Measurements from ENCODE around the gene RLBP1. TPM values are rescaled to one million over a fixed set of nuclear protein-coding genes. Genes with fewer than 3 reads are reported as not detected.

Gene RLBP1
- total and polyA plus RNA-seq, 2 of the 4 experiments (the other 2 are of a cell fraction) = not detected

GRCh38 chr15:89168316-89168833 is 53.0 kb downstream of the RLBP1 start:
- Histone ChIP-seq H4K8ac (ENCODE audit: low read depth in 2 of 2, low read length in 2 of 2) (peak overlapping the region in 1 of 2 experiments; percentile 53; a peak in 1 of 4 replicates), H3K56ac (ENCODE audit: extremely low read depth, insufficient read depth, low read length) (no peak overlapping the region), H2BK5ac (ENCODE audit: low read depth, low read length, poor library complexity, severe bottlenecking) (no peak overlapping the region), H2BK15ac (ENCODE audit: low read depth, low read length) (no peak overlapping the region), H3K14ac (replicated peaks; ENCODE audit: low read depth, low read length) (peak overlapping the region; percentile 58; the same call in 1 of the 2 replicates), H3K27ac (ENCODE audit: insufficient read depth, low read length) (no peak overlapping the region), H3K18ac (ENCODE audit: low read depth, low read length) (no peak overlapping the region), H3K36me3 (ENCODE audit: control insufficient read depth, insufficient read depth, low read length) (no peaks in the 10 kb centered on the region), H4K5ac (ENCODE audit: low read depth, low read length) (no peak overlapping the region), H3K4me1 (ENCODE audit: control insufficient read depth, insufficient read depth, low read length) (peaks cover 18% of the 10 kb centered on the region), H2BK120ac (ENCODE audit: low read depth, low read length) (0 out of 2 replicates have a peak overlapping the region, but pooled peaks have one; percentile 21), H3K9me3 (ENCODE audit: control insufficient read depth, insufficient read depth, low read length) (no peaks in the 10 kb centered on the region), H2AFZ (replicated peaks; ENCODE audit: low read length, poor library complexity) (no peak overlapping the region), H3K27me3 (ENCODE audit: control insufficient read depth, insufficient read depth, low read length) (no peaks in the 10 kb centered on the region), H2AK5ac (ENCODE audit: low read depth, low read length) (peak overlapping the region; percentile 82; the same call in 1 of the 2 replicates), H3K4ac (ENCODE audit: low read depth, low read length) (peak overlapping the region; percentile 71), H3K4me3 (ENCODE audit: insufficient read depth, low read depth, low read length) (no peak overlapping the region), H3K9me1 (ENCODE audit: insufficient read depth, low read length) (peaks cover 13% of the 10 kb centered on the region), H3K79me1 (ENCODE audit: low read depth in 1 of 2, low read length in 2 of 2) (peaks cover 14 to 35% of the 10 kb centered on the region in 2 experiments), H2BK20ac (ENCODE audit: low read depth, low read length) (peak overlapping the region; percentile 39; the same call in 1 of the 2 replicates), H4K20me1 (ENCODE audit: insufficient read depth, low read length) (no peaks in the 10 kb centered on the region), H2AK9ac (replicated peaks; ENCODE audit: low read depth, low read length, poor library complexity) (peak overlapping the region; percentile 19), H3K4me2 (ENCODE audit: low read depth, low read length) (no peak overlapping the region), H4K91ac (ENCODE audit: insufficient read depth, low read depth, low read length) (no peak overlapping the region), H3K9ac (ENCODE audit: low read depth, low read length) (no peak overlapping the region), H3K23ac (ENCODE audit: low read depth, low read length) (peak overlapping the region; percentile 71; the same call in 1 of the 2 replicates)
- ChIA-PET POLR2A (ENCODE audit: unreplicated experiment) (no interaction called here), CTCF (interaction anchor here (1.1 to 1.6 kb wide), 2 partner anchors 110 to 288 kb away, joined by 3 to 4 read pairs; no protein-coding TSS in a partner anchor)
- BruUV-seq (replicated peaks) = no TSS peak
- DNase-seq (no peak), ATAC-seq (ENCODE audit: low read depth) (no peak)
- in situ Hi-C loops (cut with MboI; ENCODE audit: low sequenced_read_pairs) (loop anchor here (25.0 kb wide), 1 partner anchor 506 kb away; no protein-coding TSS in a partner anchor), intact Hi-C loops (cut with micrococcal nuclease) (no loop called here), dilution Hi-C loops (cut with HindIII; ENCODE audit: low sequenced_read_pairs, unreplicated experiment) (no loop called here)
- TF ChIP-seq CTCF (conservative IDR thresholded peaks at IDR 0.05; ENCODE audit: low read depth, low read length) (no peak), CHD1 (IDR thresholded peaks at IDR 0.05; ENCODE audit: low read depth, low read length) (no peak), POLR2A (IDR thresholded peaks at IDR 0.05; ENCODE audit: low read depth, low read length) (no peak), USF2 (IDR thresholded peaks at IDR 0.05; ENCODE audit: low read depth, low read length) (no peak), RAD21 (IDR thresholded peaks at IDR 0.05; ENCODE audit: low read length) (no peak), ELK1 (IDR thresholded peaks at IDR 0.05; ENCODE audit: borderline replicate concordance, low read depth, low read length) (no peak), MAFK (IDR thresholded peaks at IDR 0.05; ENCODE audit: low read depth, low read length) (no peak), FOS (IDR thresholded peaks at IDR 0.05; ENCODE audit: low read depth, low read length) (no peak), RCOR1 (IDR thresholded peaks at IDR 0.05; ENCODE audit: insufficient replicate concordance, low read length) (no peak)
